K562 (cell line): ENCODE results near the gene COL20A1. TPM values are rescaled to one million over a fixed set of nuclear protein-coding genes. Genes with fewer than 3 reads are reported as not detected.

Experiments
- ATAC-seq: fragments of 200-7000 bp; cut with Tn5 transposase; 3 replicates; pipeline ENCODE4 v1.9.1; 2020; ENCODE audit warnings: moderate library complexity
- BruUV-seq: library from RNA; stranded (reverse); fragments of 400-500 nt; replicated peaks from 2 replicates; lab custom pipeline; 2021; lab: Mats Ljungman, UMichigan
- CTCF ChIA-PET: fragments of 300-600 bp; formaldehyde crosslinking; extraction: SDS; loops from one replicate; lab custom pipeline; 2021; ENCODE audit warnings: low intra/inter-chr PET ratio; lab: Yijun Ruan, JAX
- POLR2A ChIA-PET: fragments of 300-600, 350-650 bp; sonication (Branson Sonifier 250); formaldehyde crosslinking; extraction: SDS; loops from one replicate; lab custom pipeline; 2021; ENCODE audit warnings: antibody characterized with exemption, inconsistent platforms; lab: Yijun Ruan, JAX
- DNase-seq, 4 experiments: peaks; one replicate each; pipeline versions ENCODE4 v3.0.0 to v3.0.0-alpha.2; 2011 to 2018; ENCODE audit warnings: low spot score in 3 of 4, mixed read lengths in 3 of 4; ENCODE audit errors: extremely low read depth in 1 of 4
- FAIRE-seq: peaks from 2 replicates; lab custom pipeline; 2011; peaks lifted over from hg19 to GRCh38; lab: Jason Lieb, UNC
- H2AFZ ChIP-seq: 2 replicates; pipeline ENCODE4 v1.6.0; 2011; ENCODE audit warnings: low read depth, low read length, control low read depth, inconsistent platforms
- H3K27ac ChIP-seq: fragments of 200-600 bp; 3 replicates; pipeline ENCODE4 v1.8.0; 2011; ENCODE audit warnings: low read depth, mild to moderate bottlenecking, control low read depth, inconsistent platforms, low read length, moderate library complexity, mixed read lengths; ENCODE audit errors: extremely low read depth
- H3K27me3 ChIP-seq, 2 experiments: fragments of 300-600 bp in 1 of 2; 2 replicates in 1 of 2; 3 replicates in 1 of 2; pipeline versions ENCODE4 v1.6.0 to v1.8.0; 2011; ENCODE audit warnings: inconsistent platforms in 2 of 2, low read length in 2 of 2, mild to moderate bottlenecking in 1 of 2, mixed read lengths in 1 of 2, moderate library complexity in 1 of 2; ENCODE audit not compliant: control insufficient read depth in 2 of 2, insufficient read depth in 2 of 2
- H3K36me3 ChIP-seq: fragments of 300-600 bp; 3 replicates; pipeline ENCODE4 v1.8.0; 2011; ENCODE audit warnings: mild to moderate bottlenecking, low read length, inconsistent platforms; ENCODE audit not compliant: control insufficient read depth, insufficient read depth
- H3K4me1 ChIP-seq, 2 experiments: fragments of 200-600 bp in 1 of 2; replicated peaks in 1 of 2; 2 replicates in 1 of 2; 3 replicates in 1 of 2; pipeline versions ENCODE4 v1.5.1 to v1.8.0; 2011; ENCODE audit warnings: inconsistent platforms in 2 of 2, low read length in 2 of 2, mild to moderate bottlenecking in 1 of 2, mixed read lengths in 1 of 2, moderate library complexity in 1 of 2; ENCODE audit not compliant: control insufficient read depth in 2 of 2, insufficient read depth in 2 of 2
- H3K4me2 ChIP-seq: 2 replicates; pipeline ENCODE4 v1.6.1; 2011; ENCODE audit warnings: low read length, control low read depth, inconsistent platforms, mixed read lengths; ENCODE audit not compliant: insufficient read depth
- H3K4me3 ChIP-seq: fragments of 200-600 bp; sonication (generic), shearing (Covaris generic); 2 replicates; pipeline ENCODE4 v1.5.1; 2016; ENCODE audit warnings: control low read depth, inconsistent platforms
- H3K79me2 ChIP-seq: fragments of 200-600 bp; 3 replicates; pipeline ENCODE4 v1.8.0; 2011; ENCODE audit warnings: low read length, inconsistent platforms; ENCODE audit not compliant: control insufficient read depth, insufficient read depth
- H3K9ac ChIP-seq, 2 experiments: 2 replicates each; pipeline versions ENCODE4 v1.6.0 to v1.6.1; 2011; ENCODE audit warnings: low read depth in 2 of 2, low read length in 2 of 2, control low read depth in 1 of 2, inconsistent platforms in 1 of 2, mild to moderate bottlenecking in 1 of 2, mixed read lengths in 1 of 2; ENCODE audit not compliant: insufficient read depth in 1 of 2
- H3K9me1 ChIP-seq: one replicate; pipeline ENCODE4 v1.6.0; 2011; ENCODE audit warnings: inconsistent platforms, mild to moderate bottlenecking, low read length, moderate library complexity; ENCODE audit not compliant: control insufficient read depth, insufficient read depth
- H3K9me3 ChIP-seq: replicated peaks from 2 replicates; pipeline ENCODE4 v1.5.1; 2011; ENCODE audit warnings: low read depth, low read length, inconsistent platforms; ENCODE audit not compliant: control insufficient read depth, insufficient read depth
- H4K20me1 ChIP-seq: replicated peaks from 2 replicates; pipeline ENCODE4 v1.6.1; 2011; ENCODE audit warnings: low read length, inconsistent platforms, mixed read lengths; ENCODE audit not compliant: control insufficient read depth, insufficient read depth
- BCOR ChIP-seq: fragments of 450-650 bp; IDR thresholded peaks from 2 replicates; pipeline ENCODE4 v1.6.1; 2016
- GTF2E2 ChIP-seq: fragments of 200-800 bp; sonication (Bioruptor generic); IDR thresholded peaks from 2 replicates; pipeline ENCODE4 v1.6.1; 2016; ENCODE audit warnings: missing genetic modification characterization, missing compliant biosample characterization
- KDM5B ChIP-seq: fragments of 200-600 bp; sonication (generic); IDR thresholded peaks from 2 replicates; pipeline ENCODE4 v1.6.1; 2012; ENCODE audit warnings: low read depth, mild to moderate bottlenecking, moderate library complexity, low read length, control low read depth, inconsistent platforms; ENCODE audit not compliant: insufficient replicate concordance
- MYC ChIP-seq, 2 experiments: fragments of 250-450 bp in 1 of 2; sonication (Bioruptor Pico) in 1 of 2; IDR thresholded peaks; 2 replicates each; pipeline versions ENCODE4 v1.5.1 to v1.6.1; 2012 to 2021; ENCODE audit warnings: low read depth in 2 of 2, borderline replicate concordance in 1 of 2, improper control_type of control experiment in 1 of 2, low read length in 1 of 2, mild to moderate bottlenecking in 1 of 2, moderate library complexity in 1 of 2
- NCOA4 ChIP-seq: fragments of 450-650 bp; IDR thresholded peaks from 2 replicates; pipeline ENCODE4 v1.6.1; 2018; ENCODE audit warnings: mild to moderate bottlenecking; ENCODE audit not compliant: partially characterized antibody
- NFXL1 ChIP-seq: fragments of 450-650 bp; formaldehyde crosslinking; IDR thresholded peaks from 2 replicates; pipeline ENCODE4 v1.4.0; 2021; ENCODE audit warnings: mild to moderate bottlenecking
- RBM25 ChIP-seq: fragments of 200-400 bp; formaldehyde crosslinking; IDR thresholded peaks from 2 replicates; pipeline ENCODE4 v1.6.1; 2018; ENCODE audit warnings: low read length, low read depth, moderate library complexity; ENCODE audit not compliant: severe bottlenecking
- SRSF1 ChIP-seq: fragments of 200-400 bp; formaldehyde crosslinking; IDR thresholded peaks from 2 replicates; pipeline ENCODE4 v1.6.1; 2017; ENCODE audit warnings: mild to moderate bottlenecking, low read depth, low read length, moderate library complexity
- WGBS: fragments of 100-300 bp; shearing (Covaris generic); methylation state at CpG from one replicate; pipeline ENCODE4 v1.1.6; 2016; ENCODE audit warnings: low coverage, mixed read lengths; ENCODE audit not compliant: insufficient coverage; ENCODE audit errors: missing lambda C conversion rate; 5-methylcytosine and 5-hydroxymethylcytosine counted together
- in situ Hi-C: fragments of 300-500 bp; cut with MboI; formaldehyde crosslinking; loops from 4 replicates; pipeline ENCODE4 v1.15.0; 2018; ENCODE audit warnings: inconsistent platforms, mixed read lengths
- intact Hi-C: fragments of 100-400 bp; cut with micrococcal nuclease; formaldehyde crosslinking; loops from 2 replicates; pipeline ENCODE4 v1.14.2; 2022
- polyA plus RNA-seq, 8 experiments: library from polyadenylated mRNA; depleted of rRNA in 4 of 8; stranded (reverse) in 5 of 8; unstranded in 3 of 8; fragments of >200 nt; fragmentation: Nextera tagmentation in 2 of 8; fragmentation: Illumina TruSeq in 1 of 8; extraction: Ambion mirVana in 2 of 8; extraction: Trizol in 1 of 8; gene quantifications; 2 replicates each; pipeline versions ENCODE4 v1.2.1 to v1.2.3, GENCODE V29; 2011 to 2014; ENCODE audit warnings: inconsistent platforms in 1 of 8, missing spikeins in 1 of 8
- total RNA-seq, 7 experiments: library from RNA; depleted of rRNA in 6 of 7; stranded (reverse); fragments of >200 nt in 6 of 7; fragmentation: Illumina TruSeq in 2 of 7; extraction: Trizol in 2 of 7; gene quantifications; 2 replicates each; pipeline versions ENCODE4 v1.2.1 to v1.2.3, GENCODE V29; 2011 to 2021; ENCODE audit warnings: low replicate concordance in 1 of 7
- TF ChIP-seq, protein P1 (sequence below): sonication (generic); formaldehyde crosslinking; IDR thresholded peaks from 2 replicates; pipeline ENCODE4 v1.8.0; 2022; ENCODE audit warnings: mild to moderate bottlenecking, missing genetic modification reagents, borderline replicate concordance
- TF ChIP-seq, protein P2 (sequence below): sonication (generic); formaldehyde crosslinking; IDR thresholded peaks from 2 replicates; pipeline ENCODE4 v1.8.1; 2023; ENCODE audit warnings: mild to moderate bottlenecking, missing genetic modification reagents
- TF ChIP-seq, protein P3 (sequence below): fragments of 150-350 bp; conservative IDR thresholded peaks from 2 replicates; pipeline ENCODE4 v1.6.1; 2014; ENCODE audit warnings: low read length
- TF ChIP-seq, protein P4 (sequence below): fragments of 200-800 bp; sonication (Bioruptor generic); IDR thresholded peaks from 2 replicates; pipeline ENCODE4 v1.6.1; 2017; ENCODE audit warnings: missing genetic modification characterization, missing compliant biosample characterization

The COL20A1 gene
- total and polyA plus RNA-seq, 9 of the 15 experiments (the other 6 are each of a cell fraction or from before 2014, with no cell fraction given): not detected

DNA sequence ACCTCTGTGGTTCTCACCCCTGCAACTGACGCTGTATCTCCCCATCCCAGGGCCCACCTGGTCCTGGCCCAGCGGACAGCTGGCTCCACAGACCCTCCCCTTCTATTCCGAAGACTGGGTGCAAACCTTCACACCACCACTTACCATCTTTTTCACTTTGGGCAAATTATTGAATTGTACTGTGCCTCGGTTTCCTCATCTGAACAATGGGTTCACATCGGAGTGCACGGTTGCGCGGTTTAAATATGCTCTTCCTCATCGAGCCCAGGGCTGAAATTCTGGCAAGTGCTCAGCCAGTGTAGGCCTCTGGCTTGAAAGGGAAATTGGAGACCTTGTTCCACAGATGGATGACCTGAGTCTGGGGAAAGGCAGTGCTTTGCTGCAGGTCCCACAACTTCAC is 23.3 kb upstream of the COL20A1 start:
- H3K9ac ChIP-seq: no peak overlapping the region
- intact Hi-C loops (no loop called here), in situ Hi-C loops (no loop called here)
- H3K36me3 ChIP-seq: peaks cover under 1% of the 10 kb centered on the region; the same call in 2 of the 3 replicates
- H3K27ac ChIP-seq: no peak overlapping the region
- H2AFZ ChIP-seq: no peak overlapping the region
- ChIA-PET CTCF (no interaction called here), POLR2A (interaction anchor here (0.6 kb wide), 2 partner anchors 17 to 40 kb away, joined by 3 read pairs; no protein-coding TSS in a partner anchor)
- WGBS: 65% methylated on average over 9 of the region's 9 CpGs
- FAIRE-seq (no peak), DNase-seq (no peak), ATAC-seq (no peak)
- peaks cover 0 to 25% of the 10 kb centered on the region in 2 experiments; a peak in 4 of 5 replicates for H3K27me3 ChIP-seq
- H3K4me1 ChIP-seq: peaks cover 12 to 18% of the 10 kb centered on the region in 2 experiments; a peak in 4 of 5 replicates
- H3K9me1 ChIP-seq: no peaks in the 10 kb centered on the region
- H3K4me3 ChIP-seq: no peak overlapping the region
- peaks cover 21% of the 10 kb centered on the region for H4K20me1 ChIP-seq
- BruUV-seq: no TSS peak
- peaks cover 23% of the 10 kb centered on the region for H3K79me2 ChIP-seq
- H3K9me3 ChIP-seq: no peaks in the 10 kb centered on the region
- H3K4me2 ChIP-seq: no peak overlapping the region
- TF ChIP-seq RBM25 (peak; percentile 84), BCOR (peak; percentile 75), KDM5B (peak; percentile 42), NFXL1 (no peak), GTF2E2 (tag) (no peak), SRSF1 (no peak), NCOA4 (no peak), MYC (IDR thresholded peaks at IDR 0.05; ENCODE audit: low read depth, low read length) (no peak), MYC (CRISPR knock-in tag; IDR thresholded peaks at IDR 0.05; ENCODE audit: borderline replicate concordance, low read depth) (no peak)
- TF ChIP-seq, protein P1, sequence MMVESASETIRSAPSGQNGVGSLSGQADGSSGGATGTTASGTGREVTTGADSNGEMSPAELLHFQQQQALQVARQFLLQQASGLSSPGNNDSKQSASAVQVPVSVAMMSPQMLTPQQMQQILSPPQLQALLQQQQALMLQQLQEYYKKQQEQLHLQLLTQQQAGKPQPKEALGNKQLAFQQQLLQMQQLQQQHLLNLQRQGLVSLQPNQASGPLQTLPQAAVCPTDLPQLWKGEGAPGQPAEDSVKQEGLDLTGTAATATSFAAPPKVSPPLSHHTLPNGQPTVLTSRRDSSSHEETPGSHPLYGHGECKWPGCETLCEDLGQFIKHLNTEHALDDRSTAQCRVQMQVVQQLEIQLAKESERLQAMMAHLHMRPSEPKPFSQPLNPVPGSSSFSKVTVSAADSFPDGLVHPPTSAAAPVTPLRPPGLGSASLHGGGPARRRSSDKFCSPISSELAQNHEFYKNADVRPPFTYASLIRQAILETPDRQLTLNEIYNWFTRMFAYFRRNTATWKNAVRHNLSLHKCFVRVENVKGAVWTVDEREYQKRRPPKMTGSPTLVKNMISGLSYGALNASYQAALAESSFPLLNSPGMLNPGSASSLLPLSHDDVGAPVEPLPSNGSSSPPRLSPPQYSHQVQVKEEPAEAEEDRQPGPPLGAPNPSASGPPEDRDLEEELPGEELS (CRISPR knock-in tag): no peak
- TF ChIP-seq, protein P2, sequence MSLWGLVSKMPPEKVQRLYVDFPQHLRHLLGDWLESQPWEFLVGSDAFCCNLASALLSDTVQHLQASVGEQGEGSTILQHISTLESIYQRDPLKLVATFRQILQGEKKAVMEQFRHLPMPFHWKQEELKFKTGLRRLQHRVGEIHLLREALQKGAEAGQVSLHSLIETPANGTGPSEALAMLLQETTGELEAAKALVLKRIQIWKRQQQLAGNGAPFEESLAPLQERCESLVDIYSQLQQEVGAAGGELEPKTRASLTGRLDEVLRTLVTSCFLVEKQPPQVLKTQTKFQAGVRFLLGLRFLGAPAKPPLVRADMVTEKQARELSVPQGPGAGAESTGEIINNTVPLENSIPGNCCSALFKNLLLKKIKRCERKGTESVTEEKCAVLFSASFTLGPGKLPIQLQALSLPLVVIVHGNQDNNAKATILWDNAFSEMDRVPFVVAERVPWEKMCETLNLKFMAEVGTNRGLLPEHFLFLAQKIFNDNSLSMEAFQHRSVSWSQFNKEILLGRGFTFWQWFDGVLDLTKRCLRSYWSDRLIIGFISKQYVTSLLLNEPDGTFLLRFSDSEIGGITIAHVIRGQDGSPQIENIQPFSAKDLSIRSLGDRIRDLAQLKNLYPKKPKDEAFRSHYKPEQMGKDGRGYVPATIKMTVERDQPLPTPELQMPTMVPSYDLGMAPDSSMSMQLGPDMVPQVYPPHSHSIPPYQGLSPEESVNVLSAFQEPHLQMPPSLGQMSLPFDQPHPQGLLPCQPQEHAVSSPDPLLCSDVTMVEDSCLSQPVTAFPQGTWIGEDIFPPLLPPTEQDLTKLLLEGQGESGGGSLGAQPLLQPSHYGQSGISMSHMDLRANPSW: no peak
- TF ChIP-seq, protein P3, sequence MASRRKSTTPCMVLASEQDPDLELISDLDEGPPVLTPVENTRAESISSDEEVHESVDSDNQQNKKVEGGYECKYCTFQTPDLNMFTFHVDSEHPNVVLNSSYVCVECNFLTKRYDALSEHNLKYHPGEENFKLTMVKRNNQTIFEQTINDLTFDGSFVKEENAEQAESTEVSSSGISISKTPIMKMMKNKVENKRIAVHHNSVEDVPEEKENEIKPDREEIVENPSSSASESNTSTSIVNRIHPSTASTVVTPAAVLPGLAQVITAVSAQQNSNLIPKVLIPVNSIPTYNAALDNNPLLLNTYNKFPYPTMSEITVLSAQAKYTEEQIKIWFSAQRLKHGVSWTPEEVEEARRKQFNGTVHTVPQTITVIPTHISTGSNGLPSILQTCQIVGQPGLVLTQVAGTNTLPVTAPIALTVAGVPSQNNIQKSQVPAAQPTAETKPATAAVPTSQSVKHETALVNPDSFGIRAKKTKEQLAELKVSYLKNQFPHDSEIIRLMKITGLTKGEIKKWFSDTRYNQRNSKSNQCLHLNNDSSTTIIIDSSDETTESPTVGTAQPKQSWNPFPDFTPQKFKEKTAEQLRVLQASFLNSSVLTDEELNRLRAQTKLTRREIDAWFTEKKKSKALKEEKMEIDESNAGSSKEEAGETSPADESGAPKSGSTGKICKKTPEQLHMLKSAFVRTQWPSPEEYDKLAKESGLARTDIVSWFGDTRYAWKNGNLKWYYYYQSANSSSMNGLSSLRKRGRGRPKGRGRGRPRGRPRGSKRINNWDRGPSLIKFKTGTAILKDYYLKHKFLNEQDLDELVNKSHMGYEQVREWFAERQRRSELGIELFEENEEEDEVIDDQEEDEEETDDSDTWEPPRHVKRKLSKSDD: no peak
- TF ChIP-seq, protein P4, sequence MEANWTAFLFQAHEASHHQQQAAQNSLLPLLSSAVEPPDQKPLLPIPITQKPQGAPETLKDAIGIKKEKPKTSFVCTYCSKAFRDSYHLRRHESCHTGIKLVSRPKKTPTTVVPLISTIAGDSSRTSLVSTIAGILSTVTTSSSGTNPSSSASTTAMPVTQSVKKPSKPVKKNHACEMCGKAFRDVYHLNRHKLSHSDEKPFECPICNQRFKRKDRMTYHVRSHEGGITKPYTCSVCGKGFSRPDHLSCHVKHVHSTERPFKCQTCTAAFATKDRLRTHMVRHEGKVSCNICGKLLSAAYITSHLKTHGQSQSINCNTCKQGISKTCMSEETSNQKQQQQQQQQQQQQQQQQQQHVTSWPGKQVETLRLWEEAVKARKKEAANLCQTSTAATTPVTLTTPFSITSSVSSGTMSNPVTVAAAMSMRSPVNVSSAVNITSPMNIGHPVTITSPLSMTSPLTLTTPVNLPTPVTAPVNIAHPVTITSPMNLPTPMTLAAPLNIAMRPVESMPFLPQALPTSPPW (CRISPR knock-in tag): no peak
